SH-SY5Y (cell line): ENCODE measurements around the gene MAP4K2.

Experiments used
- GATA2 ChIP-seq: IDR thresholded peaks from 2 replicates; pipeline ENCODE4 v1.6.1; 2011; ENCODE audit warnings: mild to moderate bottlenecking, low read depth, low read length
- GATA3 ChIP-seq: IDR thresholded peaks from 2 replicates; pipeline ENCODE4 v1.6.1; 2011; ENCODE audit warnings: low read depth, mild to moderate bottlenecking, low read length, moderate library complexity

The MAP4K2 gene

DNA sequence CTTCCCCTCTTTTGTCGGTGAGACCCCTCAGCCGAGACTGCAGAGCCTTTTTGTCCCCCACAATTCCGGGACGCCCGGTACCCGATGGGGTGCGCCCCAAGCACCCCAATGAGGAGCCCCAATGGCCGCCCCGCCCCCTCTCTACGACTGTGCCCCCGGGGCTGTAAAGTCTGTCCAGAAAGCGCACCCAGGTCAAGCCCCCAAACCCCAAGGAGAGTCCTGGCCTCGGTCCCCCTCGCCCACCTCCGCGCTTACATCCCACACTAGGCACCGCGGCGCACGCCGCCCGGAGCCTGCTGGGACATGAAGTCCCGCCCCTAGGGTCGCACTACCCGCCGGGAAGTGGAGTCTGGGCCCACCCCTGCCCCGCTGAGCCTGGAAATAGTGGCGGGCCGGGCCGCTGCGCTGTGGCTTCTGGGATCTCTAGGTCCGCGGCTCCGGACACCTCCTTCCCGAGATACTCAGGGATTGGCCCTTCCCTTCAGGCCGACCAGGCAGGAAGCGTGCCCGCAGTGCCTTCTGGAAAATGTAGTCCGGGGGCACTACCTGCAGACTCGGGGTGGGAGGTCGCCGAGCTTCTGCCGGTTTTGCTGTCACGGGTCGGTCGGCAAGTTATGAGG is 7.4 kb upstream of the MAP4K2 start, which contains the start of gene MEN1:
Gene MEN1, minus strand, starts transcription at position 281 of the 620 bp plus-strand sequence. CDS start 442 bp downstream, outside the sequence.
- no peak for TF ChIP-seq GATA2
- TF ChIP-seq GATA3: no peak

DNA sequence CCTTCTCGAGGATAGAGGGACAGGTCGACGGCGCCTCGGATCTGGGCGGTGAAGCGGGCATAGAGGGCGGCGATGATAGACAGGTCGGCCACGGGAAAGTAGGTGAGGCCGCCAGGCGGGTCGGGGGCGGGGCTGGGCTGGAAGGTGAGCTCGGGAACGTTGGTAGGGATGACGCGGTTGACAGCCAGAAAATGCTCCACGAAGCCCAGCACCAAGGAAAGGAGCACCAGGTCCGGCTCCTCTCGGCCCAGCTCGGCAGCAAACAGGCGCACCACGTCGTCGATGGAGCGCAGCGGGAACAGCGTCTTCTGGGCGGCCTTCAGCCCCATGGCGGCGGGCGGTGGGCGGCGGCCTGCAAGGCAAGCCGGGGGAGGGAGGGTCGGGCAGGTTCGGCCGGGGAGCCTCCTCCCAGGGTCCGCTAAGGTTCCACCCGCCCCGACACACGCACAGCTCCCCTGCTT is 6.8 kb upstream of the MAP4K2 start:
- TF ChIP-seq GATA3 (no peak), GATA2 (no peak)

DNA sequence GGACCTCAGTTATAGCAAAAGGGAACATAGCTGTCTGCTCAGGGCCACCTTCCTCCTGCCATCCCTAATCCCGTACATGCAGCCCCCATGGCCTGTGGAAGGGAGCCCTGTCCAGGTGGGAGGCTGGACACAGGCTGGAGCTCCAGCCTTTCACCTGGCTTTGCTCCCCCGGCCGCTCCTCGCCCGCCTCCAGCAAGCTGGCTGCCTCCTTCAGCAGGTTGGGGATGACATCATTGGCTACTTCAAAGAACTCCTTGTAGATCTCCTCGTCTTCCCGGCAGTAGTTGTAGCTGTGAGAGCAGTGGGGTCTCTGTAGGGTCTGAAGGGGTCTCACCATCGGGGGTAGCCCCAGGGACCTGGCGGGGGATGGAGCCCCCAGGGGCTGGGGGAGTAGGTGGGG is 2.5 kb upstream of the MAP4K2 start:
- TF ChIP-seq GATA2: no peak
- TF ChIP-seq GATA3: no peak

DNA sequence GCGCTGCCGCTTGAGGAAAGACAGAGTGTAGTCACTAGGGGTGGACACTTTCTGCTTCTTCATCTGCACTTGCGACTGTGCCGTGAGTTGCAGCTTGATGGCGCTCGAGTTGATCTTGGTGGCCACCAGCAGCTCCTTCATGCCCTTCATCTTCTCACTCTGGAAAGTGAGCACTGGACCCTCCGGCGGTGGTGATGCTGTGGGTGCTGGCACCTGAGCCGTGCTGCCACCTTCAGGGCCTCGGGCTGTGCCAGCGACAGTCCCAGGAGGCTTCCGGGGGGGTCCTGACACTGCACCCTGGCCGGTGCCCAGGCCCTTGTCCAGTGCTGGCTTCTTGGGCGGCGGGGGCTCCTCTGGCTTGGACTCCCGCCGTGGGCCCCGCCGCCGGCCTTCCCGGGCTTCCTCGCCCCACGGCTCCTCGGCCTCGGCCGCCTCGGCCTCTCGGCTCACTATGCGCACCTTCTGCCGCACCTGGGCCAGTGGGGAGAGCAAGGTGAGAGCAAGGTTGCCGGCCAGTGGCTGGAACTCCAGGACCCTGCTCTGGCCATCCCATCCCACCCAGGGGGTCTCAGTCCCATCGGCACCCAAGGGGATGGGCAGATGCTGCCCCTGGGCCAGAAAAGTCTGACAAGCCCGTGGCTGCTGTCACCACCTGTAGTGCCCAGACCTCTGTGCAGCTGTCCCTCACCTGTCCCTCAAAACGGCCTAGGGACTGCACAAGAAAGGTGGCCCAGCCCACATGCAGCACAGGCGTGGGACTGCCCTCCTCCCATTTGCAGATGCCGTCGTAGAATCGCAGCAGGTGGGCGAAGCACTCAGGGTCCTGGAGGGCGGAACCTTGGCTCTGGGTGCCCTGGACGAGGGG is 1.6 kb upstream of the MAP4K2 start:
- TF ChIP-seq GATA2: no peak
- no peak for TF ChIP-seq GATA3

DNA sequence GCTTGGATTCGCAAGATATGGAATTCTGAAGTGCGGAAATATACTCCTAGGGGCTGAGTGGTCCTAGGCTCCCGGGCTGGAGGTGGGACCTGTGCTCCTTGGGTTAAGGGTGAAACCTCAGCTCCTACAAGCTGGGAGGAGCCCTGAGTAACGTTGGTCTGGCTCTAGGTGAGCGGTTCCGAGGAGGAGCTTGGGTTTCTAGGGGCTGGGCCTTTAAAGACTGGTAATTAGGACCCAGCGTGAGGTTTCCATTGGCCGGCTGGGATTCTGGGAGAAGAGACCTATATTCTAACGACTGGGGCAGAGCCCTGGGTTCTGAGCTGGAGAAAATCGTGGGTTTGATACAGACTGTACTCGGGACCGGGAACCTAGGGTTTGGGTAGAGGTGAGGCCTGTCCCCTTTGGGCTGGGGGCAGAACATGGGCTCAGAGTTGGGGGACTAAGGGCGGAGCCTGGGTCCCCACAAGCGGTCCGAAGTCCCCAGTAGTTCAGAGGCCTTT is 882 bp upstream of the MAP4K2 start:
- TF ChIP-seq GATA2 (no peak), GATA3 (no peak)

DNA sequence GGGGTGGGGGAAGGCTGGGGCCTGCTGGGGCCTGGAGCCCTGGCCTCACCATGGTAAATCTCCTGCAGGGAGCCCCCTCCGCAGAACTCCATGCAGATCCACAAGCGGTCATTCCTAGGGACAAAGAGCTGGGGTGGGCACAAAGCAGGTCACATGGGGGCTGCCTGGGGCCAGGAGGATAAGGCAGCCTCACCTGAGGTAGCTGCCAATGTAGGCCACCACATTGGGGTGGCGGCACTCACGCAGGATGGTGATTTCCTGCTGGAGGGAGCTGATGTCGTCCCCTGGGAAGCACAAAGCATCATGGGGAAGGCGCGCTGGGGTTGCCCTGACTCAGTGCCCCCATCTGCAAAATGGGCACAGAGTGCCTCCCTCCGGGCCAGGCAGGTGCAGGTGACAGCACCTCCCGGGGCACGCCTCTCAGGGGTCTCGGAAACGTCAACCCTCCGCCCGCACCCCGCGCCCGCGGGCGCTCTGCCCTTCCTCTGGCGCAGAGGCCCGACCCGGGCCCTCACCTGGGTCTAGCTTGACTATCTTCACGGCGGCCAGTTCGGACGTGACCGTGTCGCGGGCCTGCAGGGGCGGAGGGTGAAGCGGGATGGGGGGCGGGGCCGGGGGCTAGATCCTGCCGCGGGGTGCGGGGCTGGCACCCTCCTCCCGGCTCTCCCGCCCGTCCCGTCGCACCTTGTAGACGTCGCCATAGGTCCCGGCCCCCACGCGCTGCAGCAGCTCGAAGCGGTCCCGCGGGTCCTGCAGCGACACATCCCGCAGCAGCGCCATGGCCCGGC is 450 bp downstream of the MAP4K2 start:
- TF ChIP-seq GATA3 (no peak), GATA2 (no peak)

DNA sequence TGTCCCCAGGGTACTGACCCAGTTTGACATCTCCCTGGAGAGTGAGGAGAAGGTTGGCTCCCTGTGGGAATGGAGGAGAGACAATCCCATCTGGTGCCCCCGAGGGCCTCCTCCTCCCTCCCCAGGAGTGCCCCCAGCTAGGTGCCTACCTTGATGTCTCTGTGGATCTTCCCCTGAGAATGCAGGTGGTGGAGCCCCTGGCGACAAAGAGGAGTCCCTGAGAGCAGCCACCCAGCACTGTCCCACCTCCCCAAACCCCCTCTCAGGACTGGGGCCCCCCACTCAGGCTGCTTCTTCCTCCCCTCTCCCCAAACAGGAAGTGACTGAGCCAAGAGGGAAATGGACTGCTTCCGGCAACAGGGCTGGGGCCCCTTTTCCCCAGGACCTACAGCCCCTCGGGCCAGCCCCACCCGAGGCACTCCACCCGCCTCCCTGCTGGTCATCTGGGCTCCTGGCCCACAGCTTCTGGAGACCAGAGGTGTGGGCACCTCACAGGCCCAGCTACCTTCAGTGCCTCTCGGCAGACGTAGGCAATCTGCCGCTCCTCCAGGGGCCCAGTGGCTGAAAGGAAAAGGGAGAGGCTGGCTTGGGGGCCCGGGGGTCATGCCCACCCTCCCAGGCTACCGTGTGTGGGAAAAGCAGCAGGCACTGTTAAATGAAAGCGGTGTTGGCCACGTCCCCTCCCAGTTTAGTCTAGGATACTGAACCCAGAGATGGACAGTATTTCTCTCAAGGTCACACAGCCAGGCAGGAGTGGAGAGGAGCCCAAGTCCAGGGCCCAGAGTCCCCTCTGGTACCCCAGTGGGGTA is 1.2 kb downstream of the MAP4K2 start:
- TF ChIP-seq GATA2: no peak
- TF ChIP-seq GATA3: no peak

DNA sequence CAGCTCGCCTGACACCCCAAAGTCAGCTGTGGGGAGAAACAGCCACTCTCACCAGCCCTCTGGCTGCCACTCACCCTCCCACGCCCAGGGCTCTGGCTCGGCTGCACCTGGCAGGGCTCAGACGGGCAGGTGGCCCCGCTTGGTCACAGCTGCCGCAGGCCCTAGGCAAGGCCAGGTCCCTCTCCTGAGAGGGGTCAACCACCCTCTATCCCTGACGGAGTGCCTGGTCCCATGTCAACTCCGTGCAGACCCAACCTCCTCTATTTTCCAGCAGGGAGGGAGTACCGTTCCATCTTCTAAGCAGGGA is 1.9 kb downstream of the MAP4K2 start:
- TF ChIP-seq GATA3: no peak
- TF ChIP-seq GATA2: no peak

DNA sequence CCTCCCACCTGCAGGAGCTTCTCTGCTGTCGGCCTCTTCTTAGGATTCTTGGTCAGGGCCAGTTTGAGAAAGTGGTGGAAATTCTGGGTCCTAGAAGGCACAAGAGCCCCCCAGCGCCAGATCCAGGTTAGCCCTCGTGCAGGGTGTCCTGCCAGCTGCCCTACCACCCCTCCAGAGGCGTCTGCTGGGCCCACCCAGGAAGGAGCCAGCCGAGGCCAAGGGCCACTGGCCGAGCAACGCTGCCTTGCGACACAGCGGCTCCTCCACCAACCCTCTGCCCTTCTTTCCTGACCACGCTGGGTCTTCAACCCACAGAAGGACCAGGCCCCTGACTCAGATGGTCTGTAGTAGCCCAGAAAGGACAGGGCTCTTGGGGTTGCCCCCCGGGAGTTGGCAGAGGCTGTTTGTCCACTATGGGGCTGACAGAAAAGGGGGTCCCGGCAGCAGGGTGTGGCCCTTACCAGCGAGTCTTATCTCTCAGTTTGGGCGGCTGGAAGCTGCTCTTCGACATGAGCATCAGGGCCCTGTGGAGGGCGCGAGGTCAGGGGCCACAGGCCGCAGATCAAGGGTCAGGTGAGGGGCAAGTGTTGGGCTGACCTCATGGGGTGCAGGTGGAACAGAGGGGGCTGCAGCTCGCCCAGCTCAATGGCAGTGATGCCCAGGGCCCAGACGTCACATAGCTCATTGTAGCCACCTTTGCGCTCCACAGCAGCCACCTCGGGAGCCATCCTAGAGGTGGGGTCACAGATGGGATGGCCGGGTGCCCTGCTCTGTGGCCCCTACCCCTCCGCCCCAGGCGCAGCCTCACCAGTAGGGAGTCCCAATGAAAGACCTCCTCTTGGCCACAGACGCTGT is 2.5 kb downstream of the MAP4K2 start:
- TF ChIP-seq GATA3: no peak
- TF ChIP-seq GATA2: no peak

DNA sequence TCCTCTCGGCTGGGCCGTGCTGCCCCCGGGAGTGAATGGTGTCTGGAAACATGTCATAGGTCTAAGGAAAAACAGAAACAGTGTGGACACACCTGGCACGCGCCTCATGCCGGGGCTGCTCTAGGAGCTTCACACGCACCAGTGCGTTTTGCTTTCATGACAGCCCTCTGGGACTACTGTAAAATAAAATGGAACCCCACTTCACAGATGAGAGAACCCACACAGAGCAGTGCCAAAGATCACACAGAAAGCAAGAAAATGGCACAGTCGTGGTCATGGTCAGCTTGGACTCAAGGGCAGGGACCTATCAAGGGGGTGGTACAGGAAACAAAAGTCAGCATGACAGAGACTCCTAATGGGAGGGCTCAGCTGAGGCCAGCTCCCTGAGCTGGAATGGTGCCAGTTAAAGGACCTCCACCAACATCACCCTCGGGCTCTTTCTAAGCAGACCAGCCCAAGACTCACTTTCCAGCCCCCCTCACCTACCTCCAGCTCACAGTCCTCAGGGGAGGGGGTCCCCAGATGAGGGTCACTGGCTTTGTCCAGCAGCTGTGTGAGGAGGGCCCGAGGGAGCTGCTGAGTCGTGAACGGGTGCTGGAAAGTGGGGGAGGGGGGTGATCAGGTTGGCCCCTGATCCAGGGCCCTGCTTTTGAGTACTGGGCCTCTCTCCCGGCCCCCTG is 3.3 kb downstream of the MAP4K2 start:
- TF ChIP-seq GATA3 (no peak), GATA2 (no peak)

DNA sequence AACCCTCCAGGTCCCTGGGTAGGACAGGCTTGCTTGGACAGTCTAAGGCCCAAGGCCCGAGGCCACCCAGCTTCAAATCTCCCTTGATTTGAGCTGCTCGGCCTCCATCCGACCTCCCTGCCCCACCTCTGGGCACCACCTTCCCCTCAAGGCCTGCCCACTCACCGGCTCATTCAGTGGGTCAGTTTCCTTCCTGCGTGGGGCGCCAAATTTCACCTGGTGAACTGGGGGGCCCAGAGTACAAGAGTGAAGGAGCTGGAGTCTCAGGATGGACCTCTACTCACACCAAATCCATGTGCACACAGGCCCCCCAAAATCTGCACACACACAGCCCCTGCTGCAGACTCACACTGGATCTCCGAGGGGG is 3.8 kb downstream of the MAP4K2 start:
- TF ChIP-seq GATA2 (no peak), GATA3 (no peak)
